ENCODE results near the gene TRRAP. TPM values are rescaled to one million over a fixed set of nuclear protein-coding genes. Genes with fewer than 3 reads are reported as not detected.

Gene TRRAP
- total RNA-seq, 4 donors from 2014 or later: 12.1 to 25.6 (median 16.7) TPM

- DNase-seq: no peak
- 91 to 96% methylated on average over 16 of the region's 16 CpGs for WGBS, 2 donors
- Histone ChIP-seq H3K9me3 (no peaks in the 10 kb centered on the region), H3K4me3 (no peak overlapping the region), H3K27ac (no peak overlapping the region), H3K4me1 (no peaks in the 10 kb centered on the region), H3K27me3 (no peaks in the 10 kb centered on the region), H3K36me3 (peaks cover 19 to 100% (median 40%) of the 10 kb centered on the region in 3 donors)
- TF ChIP-seq CTCF (IDR thresholded peaks at IDR 0.05): no peak
- TF ChIP-seq POLR2A (IDR thresholded peaks at IDR 0.05): no peak
- intact Hi-C loops (cut with DNase I): no loop called here
Measured at GRCh38 chr7:98995523-98996149, 117.3 kb downstream of the TRRAP start.

- Histone ChIP-seq H3K27ac (no peak overlapping the region), H3K36me3 (peaks cover 14 to 100% (median 40%) of the 10 kb centered on the region in 3 donors), H3K27me3 (no peaks in the 10 kb centered on the region), H3K9me3 (no peaks in the 10 kb centered on the region), H3K4me3 (no peak overlapping the region), H3K4me1 (no peaks in the 10 kb centered on the region)
- intact Hi-C loops (cut with DNase I): no loop called here
- DNase-seq: no peak
- TF ChIP-seq CTCF (IDR thresholded peaks at IDR 0.05): no peak
- TF ChIP-seq POLR2A (IDR thresholded peaks at IDR 0.05): no peak
- WGBS, 2 donors: 88 to 92% methylated on average over 15 of the region's 15 CpGs
Measured at GRCh38 chr7:98996150-98996552, 117.8 kb downstream of the TRRAP start.

- peaks cover 15 to 100% (median 31%) of the 10 kb centered on the region in 3 donors for H3K36me3 ChIP-seq
- H3K27me3 ChIP-seq: no peaks in the 10 kb centered on the region
- no peak overlapping the region for H3K4me3 ChIP-seq
- no peak overlapping the region for H3K27ac ChIP-seq
- intact Hi-C loops (cut with DNase I): no loop called here
- H3K4me1 ChIP-seq: no peaks in the 10 kb centered on the region
- 62 to 76% methylated on average over 3 of the region's 3 CpGs for WGBS, 2 donors
- H3K9me3 ChIP-seq: no peaks in the 10 kb centered on the region
- TF ChIP-seq POLR2A (IDR thresholded peaks at IDR 0.05) (no peak), CTCF (IDR thresholded peaks at IDR 0.05) (no peak)
- no peak for DNase-seq
Measured at GRCh38 chr7:98997846-98998245, 119.5 kb downstream of the TRRAP start.

- H3K4me1 ChIP-seq: no peaks in the 10 kb centered on the region
- H3K36me3 ChIP-seq: peaks cover 7 to 100% (median 25%) of the 10 kb centered on the region in 3 donors
- DNase-seq: no peak
- H3K9me3 ChIP-seq: no peaks in the 10 kb centered on the region
- intact Hi-C loops (cut with DNase I): no loop called here
- 73 to 87% methylated on average over 5 to 7 of the region's 10 CpGs for WGBS, 2 donors
- no peak overlapping the region for H3K27ac ChIP-seq
- no peaks in the 10 kb centered on the region for H3K27me3 ChIP-seq
- H3K4me3 ChIP-seq: no peak overlapping the region
- TF ChIP-seq POLR2A (IDR thresholded peaks at IDR 0.05) (no peak), CTCF (IDR thresholded peaks at IDR 0.05) (no peak)
Measured at GRCh38 chr7:98998821-98999725, 120.7 kb downstream of the TRRAP start.

Measured in esophagus squamous epithelium (tissue), 5 donors.